Tibial artery (tissue), 4 donors: ENCODE results near the gene ASXL2.
"Not testable (repeated sequence)": the region's sequence is repeated elsewhere in the genome, so short reads cannot be mapped to it uniquely, and the experiment has no call there.

ENCODE experiments used
- DNase-seq, 2 donors: peaks; one replicate each; pipeline ENCODE4 v3.0.0-alpha.2; 2019
- H3K27ac ChIP-seq, 2 donors: fragments of 200-600 bp; sonication (generic) in 1 of 2; 1 replicate in 1 of 2; 2 replicates in 1 of 2; pipeline ENCODE4 v1.5.1; 2018 to 2019; ENCODE audit warnings: mild to moderate bottlenecking in 1 of 2
- H3K27me3 ChIP-seq, 2 donors: fragments of 200-600 bp; sonication (generic) in 1 of 2; one replicate each; pipeline versions ENCODE4 v1.5.1 to v1.6.0; 2016 to 2019
- H3K36me3 ChIP-seq, 3 donors: fragments of 200-600 bp; sonication (generic) in 2 of 3; one replicate each; pipeline ENCODE4 v1.5.1; 2016 to 2019; ENCODE audit warnings: mild to moderate bottlenecking in 2 of 3
- H3K4me1 ChIP-seq, 4 donors: fragments of 200-600 bp; sonication (generic) in 2 of 4; 1 replicate in 3 of 4; 2 replicates in 1 of 4; pipeline ENCODE4 v1.5.1; 2016 to 2019
- H3K4me3 ChIP-seq, 2 donors: fragments of 200-600 bp; sonication (generic) in 1 of 2; 1 replicate in 1 of 2; 2 replicates in 1 of 2; pipeline ENCODE4 v1.5.1; 2018 to 2019; ENCODE audit warnings: mild to moderate bottlenecking in 2 of 2
- H3K9me3 ChIP-seq, 3 donors: fragments of 200-600 bp; sonication (generic) in 1 of 3; one replicate each; pipeline ENCODE4 v1.5.1; 2016 to 2019
- CTCF ChIP-seq, 2 experiments: fragments of 200-600 bp in 1 of 2; fragments of 450-650 bp in 1 of 2; IDR thresholded peaks; one replicate each; pipeline ENCODE4 v1.5.1; 2017 to 2019; ENCODE audit warnings: antibody characterized with exemption in 2 of 2, mild to moderate bottlenecking in 1 of 2, moderate library complexity in 1 of 2
- intact Hi-C: fragments of 100-400 bp; cut with DNase I; formaldehyde crosslinking; loops from one replicate; pipeline ENCODE4 v1.15.0; 2023; ENCODE audit warnings: low total_unique reads

The ASXL2 gene

GRCh38 chr2:25903216-25903776 lies 25.0 kb upstream of the ASXL2 start:
- DNase-seq, result no peak
- no peak for TF ChIP-seq CTCF (IDR thresholded peaks at IDR 0.05)
- intact Hi-C loops, result no loop called here
- Histone ChIP-seq H3K4me1 (no peaks in the 10 kb centered on the region), H3K36me3 (no peaks in the 10 kb centered on the region), H3K27me3 (no peaks in the 10 kb centered on the region), H3K27ac (no peak overlapping the region), H3K4me3 (no peak overlapping the region), H3K9me3 (no peaks in the 10 kb centered on the region)

DNA sequence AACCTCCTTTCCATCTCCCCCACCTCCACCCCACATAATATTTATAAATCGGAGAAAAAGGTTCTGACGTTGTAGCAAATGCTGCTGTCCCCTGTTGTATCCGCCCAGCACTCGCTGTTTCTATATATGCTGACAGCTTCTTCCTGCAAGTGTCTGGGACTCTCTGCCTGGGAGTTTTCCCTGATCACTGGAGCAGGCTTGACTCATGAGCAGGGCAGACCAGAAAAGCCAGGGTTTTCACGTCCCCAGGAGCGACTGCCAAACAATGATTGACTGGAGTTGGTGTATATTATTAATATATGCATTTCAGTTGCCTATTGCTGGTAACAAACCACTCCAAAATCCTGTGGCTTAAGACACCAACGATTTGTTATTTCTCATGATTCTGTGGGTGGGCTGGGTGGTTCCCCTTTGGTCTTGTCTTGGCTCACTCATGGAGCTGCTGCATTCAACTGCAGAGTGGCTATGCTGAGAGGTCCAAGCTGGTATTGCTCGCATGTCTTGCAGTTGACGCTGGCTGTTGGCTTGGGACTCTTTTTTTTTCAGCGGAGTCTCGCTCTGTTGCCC lies 21.2 kb upstream of the ASXL2 start:
- H3K27ac ChIP-seq, result no peak overlapping the region
- no peaks in the 10 kb centered on the region for H3K36me3 ChIP-seq
- H3K4me3 ChIP-seq, result no peak overlapping the region
- DNase-seq, result no peak
- no peaks in the 10 kb centered on the region for H3K9me3 ChIP-seq
- H3K4me1 ChIP-seq, result no peaks in the 10 kb centered on the region
- intact Hi-C loops, result no loop called here
- no peak for TF ChIP-seq CTCF (IDR thresholded peaks at IDR 0.05)
- no peaks in the 10 kb centered on the region for H3K27me3 ChIP-seq

DNA sequence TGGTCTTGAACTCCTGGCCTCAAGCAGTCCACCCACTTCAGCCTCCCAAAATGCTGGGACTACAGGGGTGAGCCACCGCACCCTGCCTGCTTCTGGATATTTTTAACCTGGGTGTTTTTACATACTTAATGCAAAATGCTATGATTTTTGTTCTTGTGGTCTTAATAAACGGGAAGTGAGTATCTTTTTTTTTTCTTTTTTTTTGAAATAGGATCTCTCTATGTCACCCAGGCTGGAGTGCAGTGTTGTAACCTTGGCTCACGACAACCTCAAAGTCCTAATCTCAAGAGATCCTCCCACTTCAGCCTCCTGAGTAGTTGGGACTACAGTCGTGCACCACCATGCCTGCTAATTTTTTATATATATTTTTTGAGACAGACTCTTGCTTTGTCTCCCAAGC lies 19.2 kb upstream of the ASXL2 start:
- H3K36me3 ChIP-seq, result no peaks in the 10 kb centered on the region
- no peak for DNase-seq
- no peaks in the 10 kb centered on the region for H3K4me1 ChIP-seq
- no peaks in the 10 kb centered on the region for H3K27me3 ChIP-seq
- intact Hi-C loops, result no loop called here
- TF ChIP-seq CTCF (IDR thresholded peaks at IDR 0.05), result no peak
- no peak overlapping the region for H3K27ac ChIP-seq
- no peaks in the 10 kb centered on the region for H3K9me3 ChIP-seq
- no peak overlapping the region for H3K4me3 ChIP-seq

DNA sequence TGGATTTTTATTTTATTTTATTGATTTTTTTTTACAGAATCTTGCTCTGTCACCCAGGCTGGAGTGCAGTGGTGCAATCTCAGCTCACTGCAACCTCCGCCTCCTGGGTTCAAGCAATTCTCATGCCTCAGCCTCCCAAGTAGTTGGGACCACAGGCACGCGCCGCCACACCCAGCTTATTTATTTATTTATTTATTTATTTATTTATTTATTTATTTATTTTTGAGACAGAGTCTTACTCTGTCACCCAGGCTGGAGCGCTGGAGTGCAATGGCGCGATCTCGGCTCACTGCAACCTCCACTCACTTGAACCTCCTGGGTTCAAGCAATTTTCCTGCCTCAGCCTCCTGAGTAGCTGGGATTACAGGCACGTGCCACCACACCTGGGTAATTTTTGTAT lies 18.0 kb upstream of the ASXL2 start:
- H3K9me3 ChIP-seq, intact Hi-C loops, H3K36me3 ChIP-seq, H3K4me3 ChIP-seq, DNase-seq, H3K27ac ChIP-seq, H3K4me1 ChIP-seq, H3K27me3 ChIP-seq: not testable (repeated sequence)

DNA sequence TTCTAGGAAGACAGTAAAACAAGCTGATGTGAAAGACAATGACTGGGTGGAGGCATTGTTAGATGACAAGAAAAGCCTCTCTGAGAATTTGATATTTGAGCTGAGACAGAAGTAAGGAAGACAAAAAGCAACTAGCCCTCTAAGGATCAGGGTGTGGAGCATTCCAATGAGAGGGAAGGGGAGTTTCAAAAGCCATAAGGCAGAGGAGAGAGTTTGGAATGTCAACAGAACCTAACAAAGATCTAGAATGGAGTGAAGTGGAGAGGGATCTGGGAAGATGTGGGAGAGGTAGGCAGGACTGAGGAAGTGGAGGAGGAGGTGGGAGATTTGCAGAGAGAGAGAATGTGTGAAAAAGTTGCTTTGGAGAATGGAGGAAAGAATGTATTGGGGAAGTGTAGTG lies 17.3 kb upstream of the ASXL2 start:
- Histone ChIP-seq H3K4me1 (no peaks in the 10 kb centered on the region), H3K36me3 (no peaks in the 10 kb centered on the region), H3K9me3 (no peaks in the 10 kb centered on the region), H3K27me3 (no peaks in the 10 kb centered on the region), H3K4me3 (no peak overlapping the region), H3K27ac (no peak overlapping the region)
- no peak for DNase-seq
- intact Hi-C loops, result no loop called here
- no peak for TF ChIP-seq CTCF (IDR thresholded peaks at IDR 0.05)

DNA sequence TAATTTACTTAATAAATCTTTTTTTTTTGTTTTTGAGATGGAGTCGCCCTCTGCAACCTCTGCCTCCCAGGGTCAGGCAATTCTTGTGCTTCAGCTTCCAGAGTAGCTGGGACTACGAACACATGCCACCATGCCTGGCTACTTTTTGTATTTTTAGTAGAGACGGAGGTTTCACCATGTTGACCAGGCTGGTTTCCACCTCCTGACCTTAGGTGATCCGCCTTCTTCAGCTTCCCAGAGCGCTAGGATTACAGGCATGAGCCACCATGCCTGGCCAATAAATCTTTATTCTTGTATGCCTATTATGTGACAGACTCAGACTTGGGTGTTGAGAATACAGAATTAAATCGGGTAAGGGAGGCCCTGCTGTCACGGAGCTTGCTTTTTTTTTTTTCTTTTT lies 16.7 kb upstream of the ASXL2 start:
- no peak for TF ChIP-seq CTCF (IDR thresholded peaks at IDR 0.05)
- no peaks in the 10 kb centered on the region for H3K36me3 ChIP-seq
- H3K27me3 ChIP-seq, result no peaks in the 10 kb centered on the region
- intact Hi-C loops, result no loop called here
- H3K27ac ChIP-seq, result no peak overlapping the region
- no peaks in the 10 kb centered on the region for H3K9me3 ChIP-seq
- no peak for DNase-seq
- H3K4me3 ChIP-seq, result no peak overlapping the region
- no peaks in the 10 kb centered on the region for H3K4me1 ChIP-seq
